Keratinocyte (primary cell): ENCODE results near the gene MTUS2.

Experiments
- CTCF ChIP-seq, 3 experiments: IDR thresholded peaks in 1 of 3; conservative IDR thresholded peaks in 1 of 3; optimal IDR thresholded peaks in 1 of 3; 2 replicates in 2 of 3; 3 replicates in 1 of 3; pipeline versions ENCODE3 to v1.5.1; 2011; ENCODE audit warnings: low read length in 3 of 3, mild to moderate bottlenecking in 3 of 3, moderate library complexity in 2 of 3, control low read depth in 1 of 3, inconsistent platforms in 1 of 3; ENCODE audit not compliant: insufficient read depth in 2 of 3; ENCODE audit errors: extremely low read depth in 1 of 3
- EZH2 ChIP-seq: IDR thresholded peaks from one replicate; pipeline ENCODE4 v1.6.1; 2012; ENCODE audit warnings: inconsistent platforms, mild to moderate bottlenecking, low read length, moderate library complexity

GRCh38 chr13:29436721-29437280 lies 616.7 kb downstream of the MTUS2 start:
- TF ChIP-seq CTCF (optimal IDR thresholded peaks at IDR 0.05 in 1 of 3, IDR thresholded peaks at IDR 0.05 in 1 of 3, conservative IDR thresholded peaks at IDR 0.05 in 1 of 3; ENCODE audit: extremely low read depth in 1 of 3, insufficient read depth in 2 of 3, low read length in 3 of 3): no peak
- TF ChIP-seq EZH2: no peak
